GM18519 (cell line): ENCODE data around the gene PHF1.

Experiments used
- ATAC-seq: cut with Tn5 transposase; IDR thresholded peaks from one replicate; pipeline ENCODE4 v1.9.1; 2021; ENCODE audit warnings: mild to moderate bottlenecking, moderate library complexity; ENCODE audit not compliant: unreplicated experiment, low FRiP score

The PHF1 gene

DNA sequence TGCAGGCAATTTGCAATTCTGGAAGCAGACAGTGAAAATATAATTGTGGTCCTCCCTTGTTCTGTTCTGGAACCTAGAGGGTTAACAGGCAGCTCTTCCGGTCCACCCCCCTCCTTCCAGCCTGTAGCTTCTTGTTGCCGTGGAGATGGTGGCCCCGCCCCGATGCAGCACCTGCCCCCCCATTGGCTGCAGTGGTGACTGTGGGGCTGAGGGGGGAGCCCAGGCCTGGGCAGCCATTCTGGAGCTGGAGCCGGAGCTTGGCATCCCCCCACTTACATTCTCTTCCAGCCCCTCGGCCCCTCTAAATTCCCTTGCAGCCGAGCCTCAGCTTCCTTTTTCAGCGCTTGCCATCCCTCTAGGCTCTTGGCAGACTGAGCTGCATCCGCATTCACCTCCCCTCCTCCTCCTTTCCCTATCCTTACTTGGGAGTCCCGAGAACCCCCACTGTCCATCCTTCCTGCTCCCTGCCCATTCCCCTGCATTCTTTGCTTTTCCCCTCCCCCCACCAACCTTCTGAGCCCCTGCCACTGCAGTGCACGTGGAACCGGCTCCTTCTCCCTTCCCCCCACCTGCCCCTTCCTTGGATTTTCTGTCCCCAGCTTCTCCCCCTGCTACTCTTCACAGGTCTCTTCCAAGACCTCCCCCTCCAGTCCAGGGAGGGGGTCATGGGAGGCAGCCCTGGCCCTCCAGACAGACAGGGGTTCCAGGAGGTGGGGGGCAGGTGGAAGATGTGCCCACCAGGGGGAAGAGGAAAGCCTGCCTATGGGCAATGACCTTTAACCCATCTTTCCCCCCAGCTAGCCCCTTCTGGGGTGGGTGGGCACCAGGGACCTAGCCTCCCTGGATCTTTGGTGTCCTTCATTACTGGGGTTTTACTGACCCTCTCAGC is 20.4 kb downstream of the PHF1 start:
- no peak for ATAC-seq

DNA sequence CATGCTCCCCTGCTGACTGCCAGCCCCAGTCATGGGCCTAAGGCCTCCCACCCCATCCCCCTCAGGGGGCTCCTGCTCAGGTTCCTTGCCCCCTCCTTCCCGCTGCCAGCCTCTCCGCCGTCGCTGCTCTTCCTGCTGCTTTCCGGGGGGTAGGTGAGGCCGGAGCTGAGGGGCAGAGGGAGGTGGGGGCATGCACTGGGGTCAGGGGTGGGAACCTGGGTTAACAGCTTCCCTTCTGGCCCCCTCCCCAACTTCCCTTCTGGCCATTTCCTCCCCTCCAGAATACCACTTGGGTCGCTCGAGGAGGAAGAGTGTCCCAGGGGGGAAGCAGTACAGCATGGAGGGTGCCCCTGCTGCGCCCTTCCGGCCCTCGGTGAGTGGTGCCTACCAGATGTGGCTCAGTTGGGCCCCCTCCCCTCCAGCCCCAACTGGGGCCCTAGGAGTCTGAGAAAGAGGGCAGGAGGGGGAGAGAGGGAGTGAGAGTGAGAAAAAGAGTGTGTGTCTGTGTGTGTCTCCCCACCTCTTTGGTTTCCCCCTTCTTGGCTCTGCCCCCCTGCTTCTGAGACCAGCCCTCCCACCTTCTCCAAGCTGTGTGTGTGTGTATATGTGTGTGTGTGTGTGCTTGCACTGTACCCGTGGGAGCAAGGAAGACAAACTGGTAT is 21.2 kb downstream of the PHF1 start:
- ATAC-seq: no peak

DNA sequence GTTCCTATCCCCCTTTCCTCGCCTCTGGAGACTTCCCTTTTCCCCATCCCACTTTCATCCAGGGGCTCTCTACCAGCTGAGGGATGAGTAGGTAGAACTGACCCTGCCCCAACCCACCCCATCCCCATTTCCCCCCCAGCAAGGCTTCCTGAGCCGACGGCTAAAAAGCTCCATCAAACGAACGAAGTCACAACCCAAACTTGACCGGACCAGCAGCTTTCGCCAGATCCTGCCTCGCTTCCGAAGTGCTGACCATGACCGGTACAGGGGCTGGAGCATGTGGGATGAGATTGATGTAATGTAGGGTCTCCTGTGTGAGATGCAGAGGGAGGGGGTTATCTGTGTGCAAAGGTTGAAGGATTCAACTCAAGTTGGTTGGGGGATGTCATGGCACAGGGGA is 21.7 kb downstream of the PHF1 start:
- ATAC-seq: no peak

DNA sequence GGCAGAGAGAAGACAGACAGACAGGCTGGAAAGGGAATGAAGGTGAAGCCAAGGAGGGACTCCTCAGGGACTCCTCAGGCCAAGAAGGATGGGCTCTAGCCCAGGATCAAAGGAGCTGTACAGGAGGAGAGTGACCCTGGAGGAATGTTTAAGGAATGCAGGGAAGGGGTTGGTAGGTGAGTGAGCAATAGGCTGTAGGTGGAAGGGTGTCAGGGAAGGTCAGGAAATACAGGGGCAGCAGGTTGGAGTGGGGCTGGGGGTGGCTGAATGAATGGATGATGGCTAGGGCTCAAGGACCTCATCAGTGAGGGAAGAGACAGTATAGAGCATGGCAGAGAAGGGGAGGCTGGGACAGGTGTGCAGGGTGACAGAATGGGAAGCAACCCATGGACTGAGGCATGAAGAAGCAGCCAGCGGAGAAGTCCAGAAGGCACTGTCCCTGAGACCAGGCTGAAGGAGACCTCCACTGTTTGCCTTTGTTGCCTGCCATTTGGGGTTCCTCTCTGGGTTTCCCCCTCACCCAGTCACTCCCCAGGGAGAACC is 22.3 kb downstream of the PHF1 start:
- no peak for ATAC-seq

DNA sequence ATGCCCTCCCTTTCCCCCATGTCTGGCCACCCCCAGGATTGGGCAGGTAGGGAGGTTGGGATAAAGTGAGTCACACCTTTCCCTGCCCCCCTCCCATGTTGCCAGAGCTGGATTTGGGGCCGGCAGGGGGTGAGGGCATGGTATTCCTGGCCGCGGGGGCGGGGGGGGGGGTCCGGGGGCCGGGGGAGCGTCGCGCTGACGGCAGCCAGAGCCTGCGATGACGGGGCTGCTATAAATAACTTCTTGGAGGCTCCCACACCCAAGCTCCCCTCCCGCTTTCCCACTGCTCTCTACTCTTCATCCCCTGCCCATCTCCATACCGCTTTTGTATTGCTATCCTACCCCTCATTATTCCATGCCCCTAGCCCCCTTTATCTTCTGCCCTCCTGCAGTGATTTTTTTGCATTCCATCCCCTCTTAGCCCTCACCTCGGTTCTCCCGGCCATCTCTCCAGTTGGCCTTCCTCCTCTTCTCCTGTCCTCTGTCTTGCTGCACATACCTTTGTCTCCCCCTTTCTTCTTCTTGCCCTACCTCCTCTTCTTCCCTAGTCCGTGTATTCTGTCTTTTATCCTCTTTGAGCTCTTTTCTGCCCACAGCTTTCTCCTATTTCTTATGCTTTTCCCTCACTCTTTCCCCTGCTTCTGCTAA is 22.9 kb downstream of the PHF1 start:
- ATAC-seq: no peak

DNA sequence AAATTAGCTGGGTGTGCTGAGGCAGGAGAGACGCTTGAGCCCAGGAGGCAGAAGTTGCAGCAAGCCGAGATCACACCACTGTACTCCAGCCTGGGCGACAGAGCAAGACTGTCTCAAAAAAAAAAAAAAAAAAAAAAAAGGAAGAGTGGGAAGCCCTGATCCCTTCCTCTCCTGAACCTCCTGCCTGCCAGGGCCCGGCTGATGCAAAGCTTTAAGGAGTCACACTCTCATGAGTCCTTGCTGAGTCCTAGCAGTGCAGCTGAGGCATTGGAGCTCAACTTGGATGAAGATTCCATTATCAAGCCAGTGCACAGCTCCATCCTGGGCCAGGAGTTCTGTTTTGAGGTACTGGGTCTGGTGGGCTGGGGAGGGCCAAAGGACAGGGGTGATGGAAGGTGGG is 24.1 kb downstream of the PHF1 start:
- ATAC-seq: no peak

DNA sequence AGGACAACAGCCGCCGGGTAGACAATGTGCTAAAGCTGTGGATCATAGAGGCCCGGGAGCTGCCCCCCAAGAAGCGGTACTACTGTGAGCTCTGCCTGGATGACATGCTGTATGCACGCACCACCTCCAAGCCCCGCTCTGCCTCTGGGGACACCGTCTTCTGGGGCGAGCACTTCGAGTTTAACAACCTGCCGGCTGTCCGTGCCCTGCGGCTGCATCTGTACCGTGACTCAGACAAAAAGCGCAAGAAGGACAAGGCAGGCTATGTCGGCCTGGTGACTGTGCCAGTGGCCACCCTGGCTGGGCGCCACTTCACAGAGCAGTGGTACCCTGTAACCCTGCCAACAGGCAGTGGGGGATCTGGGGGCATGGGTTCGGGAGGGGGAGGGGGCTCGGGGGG is 26.9 kb downstream of the PHF1 start:
- ATAC-seq: no peak

DNA sequence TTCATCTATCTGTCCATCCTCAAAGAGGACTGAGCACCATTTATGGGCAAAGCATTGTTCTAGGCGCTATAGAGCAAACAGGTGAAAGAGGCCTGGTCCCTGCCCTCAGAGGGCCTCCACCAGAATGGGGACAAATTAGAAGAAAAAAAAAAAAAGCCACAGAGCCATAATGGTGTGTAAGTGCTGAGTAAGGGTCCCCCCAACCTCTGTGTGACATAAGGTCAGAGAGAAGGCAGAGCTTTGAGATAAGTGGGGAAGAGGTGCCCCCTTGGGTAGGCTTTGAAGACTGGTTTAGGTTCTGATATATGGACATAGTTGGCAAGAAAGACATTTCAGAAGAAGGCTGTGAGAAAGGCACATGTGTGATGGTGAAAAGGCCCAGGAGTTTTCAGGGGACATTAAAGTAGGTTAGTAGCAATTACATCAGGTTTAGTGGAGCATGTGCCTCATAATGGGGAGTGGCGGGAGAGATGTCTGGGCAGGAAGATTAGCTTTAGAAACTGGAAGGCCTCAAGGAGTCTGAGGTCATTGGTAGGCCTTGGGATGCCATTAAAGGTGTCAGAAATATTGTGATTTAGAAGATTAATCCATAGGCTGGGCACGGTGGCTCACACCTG is 28.3 kb downstream of the PHF1 start:
- ATAC-seq: no peak

DNA sequence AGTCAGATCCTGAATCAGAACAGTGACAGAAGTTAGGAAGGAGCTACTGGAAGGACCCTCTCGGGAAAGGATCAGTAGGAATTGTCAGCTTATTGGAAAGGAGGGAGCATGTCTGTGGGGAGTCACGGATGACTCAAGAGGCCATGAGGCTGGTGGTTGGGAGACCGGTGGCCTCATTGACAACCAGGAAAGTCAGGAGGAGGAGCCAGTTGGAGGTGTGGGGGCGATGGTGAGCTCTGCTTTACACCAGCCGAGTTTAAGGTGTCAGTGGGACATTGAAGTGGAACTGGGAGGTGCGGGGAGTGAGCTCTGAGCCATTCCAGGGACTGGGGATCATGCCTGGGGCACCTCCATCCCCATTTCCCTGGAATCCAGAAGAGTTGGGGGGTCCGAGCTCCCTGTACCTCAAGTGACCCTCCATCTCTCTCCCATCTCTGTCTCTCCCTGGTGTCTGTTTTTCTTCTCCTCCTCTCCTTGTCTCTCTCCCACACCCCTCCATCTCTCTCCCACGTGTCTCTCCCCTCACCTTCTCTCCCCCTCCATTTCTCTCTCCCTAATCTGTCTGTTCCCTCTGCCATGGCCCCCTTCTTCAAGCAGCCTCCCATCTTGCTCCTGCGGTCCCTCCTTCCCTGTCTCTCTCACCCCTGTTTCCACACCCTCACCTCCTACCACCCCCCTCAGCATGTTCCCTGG is 29.3 kb downstream of the PHF1 start:
- ATAC-seq: no peak

DNA sequence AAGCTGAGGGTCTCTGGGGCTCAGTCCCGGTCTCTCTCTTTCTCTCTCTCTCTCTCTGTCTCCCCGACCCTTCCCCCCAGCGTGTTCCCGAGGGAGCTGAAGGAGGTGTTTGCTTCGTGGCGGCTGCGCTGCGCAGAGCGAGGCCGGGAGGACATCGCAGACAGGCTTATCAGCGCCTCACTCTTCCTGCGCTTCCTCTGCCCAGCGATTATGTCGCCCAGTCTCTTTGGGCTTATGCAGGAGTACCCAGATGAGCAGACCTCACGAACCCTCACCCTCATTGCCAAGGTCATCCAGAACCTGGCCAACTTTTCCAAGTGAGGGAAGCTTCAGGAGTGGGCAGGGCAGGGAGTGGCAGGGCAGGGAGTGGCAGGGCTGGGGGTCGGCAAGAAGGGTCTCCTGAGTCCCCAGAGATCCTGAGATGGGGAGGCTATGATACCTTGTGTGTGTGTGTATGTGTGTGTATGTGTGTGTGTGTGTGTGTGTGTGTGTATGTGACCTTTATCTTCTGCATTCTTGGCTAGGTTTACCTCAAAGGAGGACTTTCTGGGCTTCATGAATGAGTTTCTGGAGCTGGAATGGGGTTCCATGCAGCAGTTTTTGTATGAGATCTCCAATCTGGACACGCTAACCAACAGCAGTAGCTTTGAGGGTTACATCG is 30.0 kb downstream of the PHF1 start:
- ATAC-seq: no peak

DNA sequence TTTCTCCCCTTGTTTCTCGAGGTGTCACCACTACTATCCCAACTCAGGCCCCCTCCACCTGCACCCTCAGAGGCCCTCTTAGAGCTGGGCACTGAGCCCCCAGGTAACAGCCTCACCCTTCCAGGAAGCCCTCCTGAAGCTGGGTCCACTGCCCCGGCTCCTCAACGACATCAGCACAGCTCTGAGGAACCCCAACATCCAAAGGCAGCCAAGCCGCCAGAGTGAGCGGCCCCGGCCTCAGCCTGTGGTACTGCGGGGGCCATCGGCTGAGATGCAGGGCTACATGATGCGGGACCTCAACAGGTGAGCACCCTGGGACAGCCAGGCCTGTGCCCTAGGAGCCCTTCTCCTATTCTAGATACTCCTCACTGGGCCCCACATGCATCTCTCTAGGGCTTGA is 30.6 kb downstream of the PHF1 start:
- no peak for ATAC-seq

DNA sequence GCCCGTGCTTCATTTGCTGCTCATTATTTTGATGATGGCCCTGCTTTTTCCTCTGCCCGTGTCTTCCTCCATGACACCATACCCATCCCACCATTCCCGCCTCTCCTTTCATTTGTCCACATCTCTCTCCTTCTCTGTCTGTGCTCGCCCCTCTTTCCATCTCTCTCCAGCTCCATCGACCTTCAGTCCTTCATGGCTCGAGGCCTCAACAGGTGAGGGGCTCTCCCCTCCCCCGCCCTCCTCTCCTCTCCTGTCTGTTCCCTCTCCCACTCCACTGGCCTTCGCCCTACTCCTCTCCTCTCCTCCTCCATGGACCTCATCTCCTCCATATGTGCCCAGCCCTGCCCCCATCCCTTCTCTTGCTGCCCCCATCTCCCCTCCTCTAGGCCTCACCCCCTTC is 31.5 kb downstream of the PHF1 start:
- ATAC-seq: no peak

DNA sequence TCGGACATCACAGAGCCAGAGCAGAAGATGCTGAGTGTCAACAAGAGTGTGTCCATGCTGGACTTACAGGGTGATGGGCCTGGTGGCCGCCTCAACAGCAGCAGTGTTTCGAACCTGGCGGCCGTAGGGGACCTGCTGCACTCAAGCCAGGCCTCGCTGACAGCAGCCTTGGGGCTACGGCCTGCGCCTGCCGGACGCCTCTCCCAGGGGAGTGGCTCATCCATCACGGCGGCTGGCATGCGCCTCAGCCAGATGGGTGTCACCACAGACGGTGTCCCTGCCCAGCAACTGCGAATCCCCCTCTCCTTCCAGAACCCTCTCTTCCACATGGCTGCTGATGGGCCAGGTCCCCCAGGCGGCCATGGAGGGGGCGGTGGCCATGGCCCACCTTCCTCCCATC is 32.2 kb downstream of the PHF1 start:
- ATAC-seq: no peak

DNA sequence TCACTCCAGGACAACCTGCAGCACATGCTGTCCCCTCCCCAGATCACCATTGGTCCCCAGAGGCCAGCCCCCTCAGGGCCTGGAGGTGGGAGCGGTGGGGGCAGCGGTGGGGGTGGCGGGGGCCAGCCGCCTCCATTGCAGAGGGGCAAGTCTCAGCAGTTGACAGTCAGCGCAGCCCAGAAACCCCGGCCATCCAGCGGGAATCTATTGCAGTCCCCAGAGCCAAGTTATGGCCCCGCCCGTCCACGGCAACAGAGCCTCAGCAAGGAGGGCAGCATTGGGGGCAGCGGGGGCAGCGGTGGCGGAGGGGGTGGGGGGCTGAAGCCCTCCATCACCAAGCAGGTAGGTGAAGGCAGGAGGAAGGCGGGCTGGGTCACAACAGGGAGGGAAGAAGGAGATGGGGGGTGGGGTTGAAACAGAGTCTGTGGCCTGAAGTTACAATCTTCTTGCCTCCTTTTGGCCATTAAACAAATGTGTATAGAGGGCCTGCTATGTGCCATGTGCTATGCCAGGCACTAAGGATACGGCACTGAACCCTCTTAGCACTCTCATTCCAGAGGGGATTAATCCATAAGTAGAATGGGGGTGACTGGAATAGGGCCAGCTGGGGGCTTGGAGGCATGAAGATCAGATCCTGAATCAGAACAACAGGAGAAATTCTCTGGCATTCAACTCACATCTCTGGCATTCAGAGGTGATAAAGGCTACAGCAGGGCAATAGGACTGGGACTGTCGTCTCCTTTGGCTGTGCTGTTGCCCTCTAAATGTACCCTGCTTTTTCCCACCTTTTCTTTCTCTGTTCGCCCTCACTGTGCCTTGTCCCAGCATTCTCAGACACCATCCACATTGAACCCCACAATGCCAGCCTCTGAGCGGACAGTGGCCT is 33.0 kb downstream of the PHF1 start:
- ATAC-seq: no peak

DNA sequence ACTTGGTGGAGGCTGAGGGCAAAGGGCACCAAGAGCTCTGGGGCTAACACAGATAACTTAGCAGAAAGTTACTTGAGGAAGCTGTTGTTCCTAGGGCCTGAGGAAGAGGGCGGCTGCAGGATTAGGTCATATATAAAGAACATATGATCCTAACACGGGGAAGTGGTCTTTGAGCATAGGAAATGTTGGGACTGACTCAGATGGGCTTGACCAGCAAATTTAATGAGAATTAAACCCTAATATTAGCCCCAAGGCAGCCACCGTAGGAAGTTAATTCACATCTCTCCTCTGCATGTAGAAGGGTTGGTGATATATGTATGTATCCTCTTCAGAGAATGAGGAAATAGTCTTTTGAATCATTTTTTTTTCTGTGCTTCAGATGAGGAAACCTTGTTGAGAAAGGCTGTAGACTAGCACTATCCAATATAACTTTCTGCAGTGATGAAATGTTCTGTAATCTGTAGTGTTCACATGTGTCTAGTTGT is 34.3 kb downstream of the PHF1 start:
- ATAC-seq: no peak

DNA sequence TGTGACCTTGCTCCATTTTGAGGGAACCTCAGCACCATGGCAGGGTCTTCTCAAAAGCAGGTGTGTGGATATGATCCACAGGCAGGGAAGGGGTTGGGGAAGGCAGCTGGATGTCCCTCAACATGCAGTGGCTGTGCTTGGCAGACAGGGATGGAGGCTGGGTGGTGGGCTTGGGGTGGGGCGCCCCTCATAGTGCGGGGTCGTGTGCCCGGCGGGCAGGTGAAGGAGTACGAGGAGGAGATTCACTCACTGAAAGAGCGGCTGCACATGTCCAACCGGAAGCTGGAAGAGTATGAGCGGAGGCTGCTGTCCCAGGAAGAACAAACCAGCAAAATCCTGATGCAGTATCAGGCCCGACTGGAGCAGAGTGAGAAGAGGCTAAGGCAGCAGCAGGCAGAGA is 35.5 kb downstream of the PHF1 start:
- no peak for ATAC-seq

DNA sequence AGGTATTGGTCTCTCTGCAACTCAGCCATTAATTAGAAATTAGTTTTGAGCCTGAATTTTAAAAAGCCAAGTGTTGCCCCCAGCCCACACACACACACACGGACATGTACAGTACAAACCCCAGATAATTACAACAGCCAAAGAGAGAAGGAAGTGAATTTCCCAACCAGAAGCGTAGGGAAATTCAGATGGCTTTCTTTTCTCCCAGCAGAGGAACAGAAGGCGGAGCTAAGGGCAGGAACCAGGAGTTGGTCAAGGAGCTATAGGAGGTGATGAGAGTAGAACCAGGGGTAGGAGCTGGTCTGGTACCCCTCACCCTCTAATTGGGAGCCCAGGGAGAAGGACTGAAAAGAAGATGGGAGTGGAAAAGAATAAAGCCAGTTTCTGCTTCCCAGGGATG is 39.6 kb downstream of the PHF1 start:
- ATAC-seq: no peak

DNA sequence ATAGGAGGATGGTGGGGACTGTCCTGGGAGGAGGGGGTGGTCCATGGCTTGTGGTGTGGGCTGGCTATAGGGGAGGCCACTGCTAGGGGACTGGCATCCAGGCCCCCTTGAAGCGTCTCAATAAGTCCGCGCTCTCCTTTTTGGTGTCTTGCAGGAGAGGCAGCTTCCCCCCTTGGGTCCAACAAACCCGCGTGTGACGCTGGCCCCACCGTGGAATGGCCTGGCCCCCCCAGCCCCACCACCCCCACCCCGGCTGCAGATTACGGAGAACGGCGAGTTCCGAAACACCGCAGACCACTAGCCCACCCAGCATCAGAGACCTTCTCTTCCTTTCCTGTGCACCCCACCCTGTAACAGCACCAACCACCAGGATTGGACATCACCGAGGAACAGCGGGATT is 40.8 kb downstream of the PHF1 start:
- ATAC-seq: no peak

DNA sequence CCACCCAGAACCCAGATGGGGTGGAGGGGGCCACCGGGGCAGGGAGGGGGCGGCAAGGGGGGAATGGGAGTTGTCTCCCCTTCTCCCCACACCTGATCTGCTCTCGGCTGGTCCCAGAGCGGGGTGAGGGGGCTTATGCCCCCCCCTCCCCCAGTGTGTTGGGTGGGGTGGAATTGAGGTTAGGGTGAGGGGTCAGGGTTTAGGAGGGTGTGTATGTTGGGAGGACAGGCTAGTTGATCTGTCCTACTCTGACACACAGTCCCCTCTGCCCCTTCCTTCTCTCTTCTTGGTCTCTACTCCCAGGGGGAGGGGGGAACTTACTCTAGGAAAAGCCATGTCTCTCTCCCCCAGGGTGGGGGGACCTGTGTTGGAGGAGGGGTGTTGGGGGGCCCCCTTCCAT is 41.7 kb downstream of the PHF1 start:
- no peak for ATAC-seq
